B cell (primary cell): ENCODE data around the gene AP1S3. TPM values are rescaled to one million over a fixed set of nuclear protein-coding genes. Genes with fewer than 3 reads are reported as not detected.

Experiments
- ATAC-seq: fragments of 200-7000 bp; cut with Tn5 transposase; one replicate; pipeline ENCODE4 v1.10.0; 2021; ENCODE audit warnings: low read depth, mild to moderate bottlenecking, moderate number of reproducible peaks, moderate library complexity
- CTCF ChIA-PET: fragments of 350-600 bp; sonication (Branson Sonifier 250); formaldehyde crosslinking; loops from one replicate; lab custom pipeline; 2021; ENCODE audit warnings: antibody characterized with exemption, inconsistent platforms; lab: Charles Lee
- POLR2A ChIA-PET: fragments of 350-600 bp; sonication (Branson Sonifier 250); formaldehyde crosslinking; loops from one replicate; lab custom pipeline; 2021; ENCODE audit warnings: antibody characterized with exemption; lab: Charles Lee
- DNase-seq: peaks from one replicate; pipeline ENCODE4 v3.0.0; 2013
- H2AFZ ChIP-seq: 2 replicates; pipeline ENCODE4 v1.6.1; 2012; ENCODE audit warnings: mild to moderate bottlenecking, low read depth, low read length; ENCODE audit not compliant: insufficient read depth, poor library complexity, severe bottlenecking
- H3K27ac ChIP-seq, 2 donors: 1 replicate in 1 of 2; 2 replicates in 1 of 2; pipeline ENCODE4 v1.5.1; 2012 to 2013; ENCODE audit warnings: low read length in 2 of 2, mild to moderate bottlenecking in 2 of 2, moderate library complexity in 1 of 2
- H3K27me3 ChIP-seq, 4 experiments: fragments of 200-600 bp in 1 of 4; sonication (generic) in 1 of 4; replicated peaks in 1 of 4; 1 replicate in 2 of 4; 2 replicates in 2 of 4; pipeline versions ENCODE4 v1.6.1 to v1.7.0; 2013 to 2016; ENCODE audit warnings: low read length in 3 of 4, mild to moderate bottlenecking in 2 of 4, mixed read lengths in 1 of 4, moderate library complexity in 1 of 4; ENCODE audit not compliant: insufficient read depth in 4 of 4, control insufficient read depth in 3 of 4; ENCODE audit errors: control extremely low read depth in 1 of 4
- H3K36me3 ChIP-seq, 2 experiments: replicated peaks in 1 of 2; 1 replicate in 1 of 2; 2 replicates in 1 of 2; pipeline versions ENCODE4 v1.6.1 to v1.7.1; 2013; ENCODE audit warnings: low read length in 1 of 2; ENCODE audit not compliant: insufficient read depth in 2 of 2, control insufficient read depth in 1 of 2; ENCODE audit errors: control extremely low read depth in 1 of 2, extremely low read depth in 1 of 2
- H3K4me1 ChIP-seq, 2 donors: fragments of 200-600 bp in 1 of 2; sonication (generic) in 1 of 2; 1 replicate in 1 of 2; 2 replicates in 1 of 2; pipeline versions ENCODE4 v1.5.1 to v1.6.1; 2013 to 2017; ENCODE audit warnings: low read length in 2 of 2; ENCODE audit not compliant: control insufficient read depth in 2 of 2, insufficient read depth in 2 of 2
- H3K4me2 ChIP-seq: replicated peaks from 2 replicates; pipeline ENCODE3; 2012; ENCODE audit warnings: mild to moderate bottlenecking, low read depth, low read length; ENCODE audit not compliant: poor library complexity, severe bottlenecking
- H3K4me3 ChIP-seq, 5 experiments: fragments of 200-600 bp in 1 of 5; sonication (generic) in 1 of 5; 1 replicate in 3 of 5; 2 replicates in 2 of 5; pipeline versions ENCODE4 v1.5.1 to v1.7.0; 2011 to 2016; ENCODE audit warnings: low read length in 4 of 5, mild to moderate bottlenecking in 4 of 5, low read depth in 2 of 5, control low read depth in 1 of 5, moderate library complexity in 1 of 5; ENCODE audit not compliant: insufficient read depth in 1 of 5; ENCODE audit errors: control extremely low read depth in 1 of 5, extremely low read depth in 1 of 5
- H3K79me2 ChIP-seq: fragments of 200-600 bp; sonication (generic); one replicate; pipeline ENCODE4 v1.6.0; 2016; ENCODE audit warnings: low read length; ENCODE audit not compliant: control insufficient read depth, insufficient read depth
- H3K9ac ChIP-seq: fragments of 200-600 bp; sonication (generic); 2 replicates; pipeline ENCODE4 v1.6.1; 2017; ENCODE audit warnings: mild to moderate bottlenecking, low read length, moderate library complexity
- H3K9me3 ChIP-seq, 3 donors: one replicate each; pipeline versions ENCODE4 v1.6.1 to v1.7.1; 2013; ENCODE audit warnings: low read length in 2 of 3; ENCODE audit not compliant: control insufficient read depth in 2 of 3, insufficient read depth in 1 of 3; ENCODE audit errors: control extremely low read depth in 1 of 3
- H4K20me1 ChIP-seq: 2 replicates; pipeline ENCODE4 v1.6.0; 2012; ENCODE audit warnings: mild to moderate bottlenecking, low read length; ENCODE audit not compliant: insufficient read depth, control insufficient read depth, poor library complexity, severe bottlenecking
- H3K27ac Mint-ChIP-seq: one replicate; pipeline ENCODE4 v1.8.0; 2021; ENCODE audit warnings: mixed read lengths
- H3K27me3 Mint-ChIP-seq: one replicate; pipeline ENCODE4 v1.8.0; 2021; ENCODE audit warnings: mixed read lengths
- H3K4me1 Mint-ChIP-seq: one replicate; pipeline ENCODE4 v1.8.0; 2021; ENCODE audit warnings: mixed read lengths
- H3K4me3 Mint-ChIP-seq: one replicate; pipeline ENCODE4 v1.8.0; 2021; ENCODE audit warnings: mixed read lengths
- H3K9me3 Mint-ChIP-seq: one replicate; pipeline ENCODE4 v1.8.0; 2022; ENCODE audit warnings: mixed read lengths; ENCODE audit not compliant: insufficient read depth
- EZH2 ChIP-seq: IDR thresholded peaks from 2 replicates; pipeline ENCODE4 v1.6.1; 2012; ENCODE audit warnings: borderline replicate concordance, low read depth, mild to moderate bottlenecking, moderate library complexity, low read length; ENCODE audit not compliant: insufficient read depth, poor library complexity, severe bottlenecking
- whole genome bisulfite sequencing: methylation state at CpG from one replicate; pipeline ENCODE4 v1.1.5; 2013; ENCODE audit warnings: missing lambda C conversion rate; ENCODE audit not compliant: insufficient coverage; 5-methylcytosine and 5-hydroxymethylcytosine counted together
- intact Hi-C: fragments of 100-400 bp; cut with micrococcal nuclease; formaldehyde crosslinking; loops from one replicate; pipeline ENCODE4 v1.10.0; 2022
- polyA plus RNA-seq: library from polyadenylated mRNA; depleted of rRNA; stranded (reverse); fragments of >200 nt; gene quantifications from 2 replicates; pipeline ENCODE4 v1.2.3, GENCODE V29; 2012
- total RNA-seq, 2 donors: library from RNA; stranded (reverse); fragments of 120-200 nt in 1 of 2; gene quantifications; 1 replicate in 1 of 2; 2 replicates in 1 of 2; pipeline versions ENCODE4 v1.2.3 to v1.2.4, GENCODE V29; 2013 to 2022
- TF ChIP-seq, protein P1 (sequence below): fragments of 200-600 bp; IDR thresholded peaks from one replicate; pipeline ENCODE4 v1.8.0; 2022; ENCODE audit warnings: antibody characterized with exemption, mild to moderate bottlenecking

The AP1S3 gene
- total and polyA plus RNA-seq, 2 donors (not counting 1 experiment from before 2014, with no cell fraction given): 7.2 to 41.4 TPM

DNA sequence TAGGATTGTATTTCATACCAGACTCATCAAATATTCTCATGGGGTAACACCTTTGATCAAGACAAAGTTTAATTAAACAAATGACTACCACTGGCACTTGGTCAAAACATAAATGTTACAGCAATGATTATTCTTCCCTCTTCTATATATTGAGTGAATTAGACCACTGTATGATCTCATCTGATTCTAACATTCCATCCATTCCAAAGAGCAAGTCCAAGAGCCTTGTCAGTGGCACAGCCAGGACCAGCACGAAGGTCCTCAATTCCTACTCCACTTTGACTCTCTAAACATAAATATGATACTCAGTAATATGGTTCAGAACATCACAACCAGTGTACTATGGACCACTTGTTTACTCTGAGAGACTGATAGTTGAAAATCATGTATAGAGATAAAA is 86.4 kb downstream of the AP1S3 start:
- H3K36me3 ChIP-seq: no peaks in the 10 kb centered on the region
- H3K4me2 ChIP-seq: no peak overlapping the region
- ATAC-seq: no peak
- no peaks in the 10 kb centered on the region for H3K27me3 Mint-ChIP-seq
- no peak overlapping the region for H3K9ac ChIP-seq
- no peak overlapping the region for H3K27ac Mint-ChIP-seq
- TF ChIP-seq, protein P1, sequence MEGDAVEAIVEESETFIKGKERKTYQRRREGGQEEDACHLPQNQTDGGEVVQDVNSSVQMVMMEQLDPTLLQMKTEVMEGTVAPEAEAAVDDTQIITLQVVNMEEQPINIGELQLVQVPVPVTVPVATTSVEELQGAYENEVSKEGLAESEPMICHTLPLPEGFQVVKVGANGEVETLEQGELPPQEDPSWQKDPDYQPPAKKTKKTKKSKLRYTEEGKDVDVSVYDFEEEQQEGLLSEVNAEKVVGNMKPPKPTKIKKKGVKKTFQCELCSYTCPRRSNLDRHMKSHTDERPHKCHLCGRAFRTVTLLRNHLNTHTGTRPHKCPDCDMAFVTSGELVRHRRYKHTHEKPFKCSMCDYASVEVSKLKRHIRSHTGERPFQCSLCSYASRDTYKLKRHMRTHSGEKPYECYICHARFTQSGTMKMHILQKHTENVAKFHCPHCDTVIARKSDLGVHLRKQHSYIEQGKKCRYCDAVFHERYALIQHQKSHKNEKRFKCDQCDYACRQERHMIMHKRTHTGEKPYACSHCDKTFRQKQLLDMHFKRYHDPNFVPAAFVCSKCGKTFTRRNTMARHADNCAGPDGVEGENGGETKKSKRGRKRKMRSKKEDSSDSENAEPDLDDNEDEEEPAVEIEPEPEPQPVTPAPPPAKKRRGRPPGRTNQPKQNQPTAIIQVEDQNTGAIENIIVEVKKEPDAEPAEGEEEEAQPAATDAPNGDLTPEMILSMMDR: no peak
- no peak for TF ChIP-seq EZH2
- H2AFZ ChIP-seq: no peak overlapping the region
- no peak for DNase-seq
- no peaks in the 10 kb centered on the region for H3K4me1 Mint-ChIP-seq
- no peaks in the 10 kb centered on the region for H4K20me1 ChIP-seq
- no peak overlapping the region for H3K4me3 ChIP-seq
- intact Hi-C loops: no loop called here
- H3K9me3 Mint-ChIP-seq: no peaks in the 10 kb centered on the region
- no peaks in the 10 kb centered on the region for H3K27me3 ChIP-seq
- no peak overlapping the region for H3K4me3 Mint-ChIP-seq
- H3K4me1 ChIP-seq: no peaks in the 10 kb centered on the region
- ChIA-PET CTCF (no interaction called here), POLR2A (no interaction called here)
- peaks cover 0 to 3% (median 0%) of the 10 kb centered on the region in 3 donors for H3K9me3 ChIP-seq
- WGBS: no CpG with 5 or more reads among the region's 1 CpG
- H3K79me2 ChIP-seq: no peaks in the 10 kb centered on the region
- H3K27ac ChIP-seq: no peak overlapping the region

DNA sequence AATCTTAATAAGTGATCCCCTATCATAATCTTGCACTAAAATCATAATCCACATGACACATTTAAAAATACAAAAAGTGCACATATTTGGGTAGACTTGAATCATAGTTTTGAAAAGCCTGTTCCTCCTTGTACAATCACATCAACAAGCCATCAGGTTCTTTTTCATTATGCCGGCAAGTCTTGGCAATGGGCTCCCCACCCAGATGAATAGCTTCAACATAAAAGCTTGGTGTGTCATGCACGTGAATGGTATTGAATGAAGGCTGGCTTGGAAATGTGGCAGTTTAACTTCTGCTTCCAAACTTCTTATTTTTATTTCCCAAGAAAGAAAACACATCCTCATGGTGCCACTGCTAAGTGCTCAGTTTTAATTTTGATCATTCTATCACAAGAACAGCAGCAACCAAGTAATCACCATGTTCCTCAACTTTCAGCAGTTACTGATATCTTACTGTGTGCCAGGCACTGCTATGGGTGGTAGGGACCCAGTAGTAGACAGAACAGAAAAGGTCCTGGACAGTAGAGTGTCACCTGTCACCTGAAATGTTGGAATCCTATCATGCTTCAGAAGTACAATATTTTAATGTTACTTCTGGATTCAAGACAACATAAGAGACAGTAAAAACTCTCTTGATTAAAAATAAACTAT is 89.9 kb downstream of the AP1S3 start:
- H3K9me3 Mint-ChIP-seq: no peaks in the 10 kb centered on the region

More for the DNA sequence above, 89.9 kb downstream of the AP1S3 start:
- no peak for DNase-seq
- peaks cover 0 to 9% (median 0%) of the 10 kb centered on the region in 4 experiments for H3K27me3 ChIP-seq
- H3K79me2 ChIP-seq: no peaks in the 10 kb centered on the region
- H3K9ac ChIP-seq: no peak overlapping the region
- no peak overlapping the region for H2AFZ ChIP-seq
- TF ChIP-seq EZH2: no peak
- TF ChIP-seq, protein P1: no peak
- no peaks in the 10 kb centered on the region for H3K4me1 ChIP-seq
- H4K20me1 ChIP-seq: no peaks in the 10 kb centered on the region
- no CpG with 5 or more reads among the region's 2 CpGs for WGBS
- ChIA-PET POLR2A (no interaction called here), CTCF (no interaction called here)
- no peak for ATAC-seq
- no peak overlapping the region for H3K4me3 Mint-ChIP-seq
- H3K4me3 ChIP-seq: no peak overlapping the region
- H3K9me3 ChIP-seq: peaks cover 0 to 6% (median 0%) of the 10 kb centered on the region in 3 donors
- no peaks in the 10 kb centered on the region for H3K36me3 ChIP-seq
- H3K4me2 ChIP-seq: no peak overlapping the region
- intact Hi-C loops: no loop called here
- H3K27me3 Mint-ChIP-seq: no peaks in the 10 kb centered on the region
- H3K4me1 Mint-ChIP-seq: no peaks in the 10 kb centered on the region
- H3K27ac ChIP-seq: no peak overlapping the region
- H3K27ac Mint-ChIP-seq: no peak overlapping the region
